ENCODE measurements around the gene LAIR1. TPM values are rescaled to one million over a fixed set of nuclear protein-coding genes. Genes with fewer than 3 reads are reported as not detected.
"Not testable (repeated sequence)": the region's sequence is repeated elsewhere in the genome, so short reads cannot be mapped to it uniquely, and the experiment has no call there.

Gene LAIR1
- total and polyA plus RNA-seq, 11 donors: 2.9 to 102 (median 5.3) TPM

- no peak overlapping the region for H3K4me3 ChIP-seq
- DNase-seq: no peak
- no peaks in the 10 kb centered on the region for H3K36me3 ChIP-seq
- H3K27me3 ChIP-seq: peaks cover 0 to 7% (median 0%) of the 10 kb centered on the region in 9 donors
- intact Hi-C loops (cut with DNase I): no loop called here
- H3K9me3 ChIP-seq: no peaks in the 10 kb centered on the region
- 48 to 56% (median 52%) methylated on average over 6 of the region's 6 CpGs for WGBS, 4 donors
- peaks cover 0 to 27% (median 0%) of the 10 kb centered on the region in 12 donors for H3K4me1 ChIP-seq
- no peak for ATAC-seq
- TF ChIP-seq CTCF (IDR thresholded peaks at IDR 0.05) (no peak), POLR2A (IDR thresholded peaks at IDR 0.05) (no peak)
- H3K27ac ChIP-seq: no peak overlapping the region
Measured at GRCh38 chr19:54366811-54367210, 2.1 kb upstream of the LAIR1 start.

- H3K27me3 ChIP-seq: not testable (repeated sequence)
Measured at GRCh38 chr19:54365798-54366197, 1.1 kb upstream of the LAIR1 start.

GRCh38 chr19:54361680-54362422 is 2.9 kb downstream of the LAIR1 start:
- H3K4me1 ChIP-seq; DNase-seq; H3K36me3 ChIP-seq; H3K9me3 ChIP-seq; intact Hi-C loops (cut with DNase I); ATAC-seq; H3K27me3 ChIP-seq: not testable (repeated sequence)
- 33 to 49% (median 44%) methylated on average over 5 to 7 of the region's 10 CpGs for WGBS, 4 donors
- H3K27ac ChIP-seq: peak overlapping the region in 1 of 12 donors; percentile 91
- H3K4me3 ChIP-seq: peak overlapping the region in 4 of 12 donors; percentile 18 to 60 (median 30)

More at GRCh38 chr19:54365798-54366197, 1.1 kb upstream of the LAIR1 start:
- H3K4me3 ChIP-seq; DNase-seq; ATAC-seq; intact Hi-C loops (cut with DNase I); H3K36me3 ChIP-seq; H3K9me3 ChIP-seq: not testable (repeated sequence)
- WGBS, 4 donors: 81 to 91% (median 87%) methylated on average over 12 to 13 of the region's 13 CpGs
- Histone ChIP-seq H3K27ac (peak overlapping the region in 1 of 12 donors; percentile 91), H3K4me1 (peaks cover 0 to 17% (median 0%) of the 10 kb centered on the region in 12 donors)

GRCh38 chr19:54359149-54359820 is 5.4 kb downstream of the LAIR1 start:
- H3K27ac ChIP-seq; intact Hi-C loops (cut with DNase I); H3K4me3 ChIP-seq; H3K9me3 ChIP-seq; H3K4me1 ChIP-seq; H3K27me3 ChIP-seq; DNase-seq: not testable (repeated sequence)
- peak in 4 of 12 donors; percentile 9 to 21 (median 16) for TF ChIP-seq CTCF (IDR thresholded peaks at IDR 0.05)
- 10 to 38% (median 23%) methylated on average over 7 to 15 of the region's 21 CpGs for WGBS, 4 donors
- peaks cover 0 to 29% (median 0%) of the 10 kb centered on the region in 9 donors for H3K36me3 ChIP-seq
- peak; percentile 26 to 64 (median 59) for ATAC-seq

- H3K36me3 ChIP-seq: peaks cover 0 to 32% (median 0%) of the 10 kb centered on the region in 9 donors
- H3K9me3 ChIP-seq: no peaks in the 10 kb centered on the region
- no peaks in the 10 kb centered on the region for H3K4me1 ChIP-seq
- 68 to 78% (median 73%) methylated on average over 16 of the region's 16 CpGs for WGBS, 4 donors
- no peak overlapping the region for H3K27ac ChIP-seq
- TF ChIP-seq POLR2A (IDR thresholded peaks at IDR 0.05): no peak
- TF ChIP-seq CTCF (IDR thresholded peaks at IDR 0.05): no peak
- ATAC-seq: no peak
- intact Hi-C loops (cut with DNase I): no loop called here
- no peak for DNase-seq
- H3K4me3 ChIP-seq: no peak overlapping the region
- peaks cover 0 to 6% (median 0%) of the 10 kb centered on the region in 9 donors for H3K27me3 ChIP-seq
Measured at GRCh38 chr19:54357381-54357780, 7.3 kb downstream of the LAIR1 start.
